ENCODE measurements around the gene SPARCL1. TPM values are rescaled to one million over a fixed set of nuclear protein-coding genes. Genes with fewer than 3 reads are reported as not detected.

Gene SPARCL1
- total and polyA plus RNA-seq, 4 donors: 1.9 to 25.8 (median 13.3) TPM

DNA sequence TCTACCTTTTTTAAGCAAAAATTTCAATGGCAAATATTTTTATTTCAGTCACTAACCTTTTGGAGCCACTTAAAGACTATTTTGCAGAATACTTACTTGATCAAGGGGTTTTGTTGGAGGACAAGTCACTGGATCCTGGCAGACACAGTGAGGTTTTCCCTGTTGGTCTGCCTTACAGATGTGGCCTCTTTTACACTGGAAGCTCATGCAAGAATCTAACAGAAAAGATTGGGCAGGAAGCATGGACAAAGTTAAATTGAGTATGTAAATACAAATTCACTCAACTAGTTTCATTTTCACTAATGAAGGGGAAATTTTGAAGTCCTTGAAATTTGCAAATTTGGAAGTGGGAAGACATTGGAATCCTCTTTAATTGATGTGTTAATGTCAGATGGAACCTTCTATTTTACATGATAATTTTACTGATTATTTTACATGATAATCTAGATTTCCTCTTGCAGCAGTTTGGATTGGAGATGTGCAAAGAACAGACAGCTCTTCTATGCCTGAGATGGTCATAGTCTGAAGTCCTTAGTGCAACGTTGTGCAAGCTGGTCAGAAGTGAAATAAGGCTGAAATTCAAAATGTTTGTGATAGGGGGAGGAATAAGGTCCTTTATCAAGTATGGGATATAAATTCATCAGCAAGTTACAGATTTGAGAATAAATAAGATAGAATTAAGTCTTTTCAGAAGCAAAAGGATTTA is 38.4 kb downstream of the SPARCL1 start:
- peaks cover 8 to 32% (median 27%) of the 10 kb centered on the region in 4 donors for H3K4me1 ChIP-seq (ENCODE audit: control insufficient read depth in 4 of 4, insufficient read depth in 4 of 4, low read length in 3 of 4)
- WGBS: 17% methylated on average over 1 of the region's 1 CpG
- peak overlapping the region; percentile 48 to 74 for H3K27ac ChIP-seq (ENCODE audit: low read depth in 1 of 2, low read length in 2 of 2)
- H3K36me3 ChIP-seq (ENCODE audit: control insufficient read depth in 4 of 4, insufficient read depth in 3 of 4, low read depth in 1 of 4, low read length in 3 of 4): peaks cover 0 to 5% (median 0%) of the 10 kb centered on the region in 4 donors
- peak overlapping the region in 1 of 2 donors; percentile 14 for H3K9ac ChIP-seq (ENCODE audit: low read depth in 1 of 2, low read length in 2 of 2)
- H3K27me3 ChIP-seq (ENCODE audit: control insufficient read depth in 4 of 4, insufficient read depth in 4 of 4, low read length in 3 of 4): no peaks in the 10 kb centered on the region
- H3K4me3 ChIP-seq (ENCODE audit: low read depth in 1 of 3, low read length in 3 of 3): peak overlapping the region in 2 of 3 donors; percentile 9 to 51
- TF ChIP-seq RAD21 (IDR thresholded peaks at IDR 0.05): peak in 1 of 2 donors; percentile 36
- TF ChIP-seq NR2F2 (IDR thresholded peaks at IDR 0.05): peak; percentile 20
- peak; percentile 100 for TF ChIP-seq HNF4A (conservative IDR thresholded peaks at IDR 0.05)
- no peak for TF ChIP-seq EGR1 (IDR thresholded peaks at IDR 0.05; ENCODE audit: low read depth in 2 of 2)
- TF ChIP-seq, protein P1, sequence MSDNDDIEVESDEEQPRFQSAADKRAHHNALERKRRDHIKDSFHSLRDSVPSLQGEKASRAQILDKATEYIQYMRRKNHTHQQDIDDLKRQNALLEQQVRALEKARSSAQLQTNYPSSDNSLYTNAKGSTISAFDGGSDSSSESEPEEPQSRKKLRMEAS (IDR thresholded peaks at IDR 0.05): peak; percentile 63
- peak; percentile 15 for TF ChIP-seq FOXA2 (IDR thresholded peaks at IDR 0.05)
- TF ChIP-seq, protein P2, sequence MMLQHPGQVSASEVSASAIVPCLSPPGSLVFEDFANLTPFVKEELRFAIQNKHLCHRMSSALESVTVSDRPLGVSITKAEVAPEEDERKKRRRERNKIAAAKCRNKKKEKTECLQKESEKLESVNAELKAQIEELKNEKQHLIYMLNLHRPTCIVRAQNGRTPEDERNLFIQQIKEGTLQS (IDR thresholded peaks at IDR 0.05): peak; percentile 51
- TF ChIP-seq, protein P3, sequence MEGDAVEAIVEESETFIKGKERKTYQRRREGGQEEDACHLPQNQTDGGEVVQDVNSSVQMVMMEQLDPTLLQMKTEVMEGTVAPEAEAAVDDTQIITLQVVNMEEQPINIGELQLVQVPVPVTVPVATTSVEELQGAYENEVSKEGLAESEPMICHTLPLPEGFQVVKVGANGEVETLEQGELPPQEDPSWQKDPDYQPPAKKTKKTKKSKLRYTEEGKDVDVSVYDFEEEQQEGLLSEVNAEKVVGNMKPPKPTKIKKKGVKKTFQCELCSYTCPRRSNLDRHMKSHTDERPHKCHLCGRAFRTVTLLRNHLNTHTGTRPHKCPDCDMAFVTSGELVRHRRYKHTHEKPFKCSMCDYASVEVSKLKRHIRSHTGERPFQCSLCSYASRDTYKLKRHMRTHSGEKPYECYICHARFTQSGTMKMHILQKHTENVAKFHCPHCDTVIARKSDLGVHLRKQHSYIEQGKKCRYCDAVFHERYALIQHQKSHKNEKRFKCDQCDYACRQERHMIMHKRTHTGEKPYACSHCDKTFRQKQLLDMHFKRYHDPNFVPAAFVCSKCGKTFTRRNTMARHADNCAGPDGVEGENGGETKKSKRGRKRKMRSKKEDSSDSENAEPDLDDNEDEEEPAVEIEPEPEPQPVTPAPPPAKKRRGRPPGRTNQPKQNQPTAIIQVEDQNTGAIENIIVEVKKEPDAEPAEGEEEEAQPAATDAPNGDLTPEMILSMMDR (IDR thresholded peaks at IDR 0.05; ENCODE audit: low read depth, low read length, missing input control): no peak
- peak; percentile 84 to 90 for TF ChIP-seq RXRA (IDR thresholded peaks at IDR 0.05)
- TF ChIP-seq SP1 (IDR thresholded peaks at IDR 0.05): peak; percentile 97
- TF ChIP-seq, protein P4, sequence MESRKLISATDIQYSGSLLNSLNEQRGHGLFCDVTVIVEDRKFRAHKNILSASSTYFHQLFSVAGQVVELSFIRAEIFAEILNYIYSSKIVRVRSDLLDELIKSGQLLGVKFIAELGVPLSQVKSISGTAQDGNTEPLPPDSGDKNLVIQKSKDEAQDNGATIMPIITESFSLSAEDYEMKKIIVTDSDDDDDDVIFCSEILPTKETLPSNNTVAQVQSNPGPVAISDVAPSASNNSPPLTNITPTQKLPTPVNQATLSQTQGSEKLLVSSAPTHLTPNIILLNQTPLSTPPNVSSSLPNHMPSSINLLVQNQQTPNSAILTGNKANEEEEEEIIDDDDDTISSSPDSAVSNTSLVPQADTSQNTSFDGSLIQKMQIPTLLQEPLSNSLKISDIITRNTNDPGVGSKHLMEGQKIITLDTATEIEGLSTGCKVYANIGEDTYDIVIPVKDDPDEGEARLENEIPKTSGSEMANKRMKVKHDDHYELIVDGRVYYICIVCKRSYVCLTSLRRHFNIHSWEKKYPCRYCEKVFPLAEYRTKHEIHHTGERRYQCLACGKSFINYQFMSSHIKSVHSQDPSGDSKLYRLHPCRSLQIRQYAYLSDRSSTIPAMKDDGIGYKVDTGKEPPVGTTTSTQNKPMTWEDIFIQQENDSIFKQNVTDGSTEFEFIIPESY (IDR thresholded peaks at IDR 0.05): peak; percentile 56
- peak; percentile 98 for TF ChIP-seq HNF4G (IDR thresholded peaks at IDR 0.05)
- TF ChIP-seq GABPA (IDR thresholded peaks at IDR 0.05 in 1 of 2, conservative IDR thresholded peaks at IDR 0.05 in 1 of 2): no peak
- peak; percentile 71 for TF ChIP-seq YY1 (IDR thresholded peaks at IDR 0.05)
- peak; percentile 90 for TF ChIP-seq JUND (IDR thresholded peaks at IDR 0.05)
- no peak for TF ChIP-seq TAF1 (conservative IDR thresholded peaks at IDR 0.05)
- TF ChIP-seq, protein P5, sequence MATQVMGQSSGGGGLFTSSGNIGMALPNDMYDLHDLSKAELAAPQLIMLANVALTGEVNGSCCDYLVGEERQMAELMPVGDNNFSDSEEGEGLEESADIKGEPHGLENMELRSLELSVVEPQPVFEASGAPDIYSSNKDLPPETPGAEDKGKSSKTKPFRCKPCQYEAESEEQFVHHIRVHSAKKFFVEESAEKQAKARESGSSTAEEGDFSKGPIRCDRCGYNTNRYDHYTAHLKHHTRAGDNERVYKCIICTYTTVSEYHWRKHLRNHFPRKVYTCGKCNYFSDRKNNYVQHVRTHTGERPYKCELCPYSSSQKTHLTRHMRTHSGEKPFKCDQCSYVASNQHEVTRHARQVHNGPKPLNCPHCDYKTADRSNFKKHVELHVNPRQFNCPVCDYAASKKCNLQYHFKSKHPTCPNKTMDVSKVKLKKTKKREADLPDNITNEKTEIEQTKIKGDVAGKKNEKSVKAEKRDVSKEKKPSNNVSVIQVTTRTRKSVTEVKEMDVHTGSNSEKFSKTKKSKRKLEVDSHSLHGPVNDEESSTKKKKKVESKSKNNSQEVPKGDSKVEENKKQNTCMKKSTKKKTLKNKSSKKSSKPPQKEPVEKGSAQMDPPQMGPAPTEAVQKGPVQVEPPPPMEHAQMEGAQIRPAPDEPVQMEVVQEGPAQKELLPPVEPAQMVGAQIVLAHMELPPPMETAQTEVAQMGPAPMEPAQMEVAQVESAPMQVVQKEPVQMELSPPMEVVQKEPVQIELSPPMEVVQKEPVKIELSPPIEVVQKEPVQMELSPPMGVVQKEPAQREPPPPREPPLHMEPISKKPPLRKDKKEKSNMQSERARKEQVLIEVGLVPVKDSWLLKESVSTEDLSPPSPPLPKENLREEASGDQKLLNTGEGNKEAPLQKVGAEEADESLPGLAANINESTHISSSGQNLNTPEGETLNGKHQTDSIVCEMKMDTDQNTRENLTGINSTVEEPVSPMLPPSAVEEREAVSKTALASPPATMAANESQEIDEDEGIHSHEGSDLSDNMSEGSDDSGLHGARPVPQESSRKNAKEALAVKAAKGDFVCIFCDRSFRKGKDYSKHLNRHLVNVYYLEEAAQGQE (IDR thresholded peaks at IDR 0.05): peak; percentile 46
- peak; percentile 32 for TF ChIP-seq FOXA1 (IDR thresholded peaks at IDR 0.05)
- no peaks in the 10 kb centered on the region for H3K9me3 ChIP-seq (ENCODE audit: control insufficient read depth in 4 of 4, low read length in 3 of 4)
- no peak for DNase-seq (ENCODE audit: low spot score)

Data from liver (tissue), 9 donors.